HCT116 (cell line): Measurements from ENCODE around the gene PDE6D. TPM values are rescaled to one million over a fixed set of nuclear protein-coding genes. Genes with fewer than 3 reads are reported as not detected.

Experiments used
- ATAC-seq: fragments of 200-7000 bp; cut with Tn5 transposase; 2 replicates; pipeline ENCODE4 v1.9.1; 2020; ENCODE audit warnings: mild to moderate bottlenecking, moderate library complexity
- BruUV-seq: library from RNA; stranded (reverse); fragments of 400-500 nt; replicated peaks from 2 replicates; lab custom pipeline; 2021; lab: Mats Ljungman, UMichigan
- CTCF ChIA-PET: fragments of 300-600 bp; sonication (Branson Sonifier 250); formaldehyde crosslinking; loops from one replicate; lab custom pipeline; 2021; ENCODE audit warnings: antibody characterized with exemption; lab: Charles Lee
- POLR2A ChIA-PET: fragments of 300-600, 350-600 bp; sonication (Branson Sonifier 250); formaldehyde crosslinking; loops from one replicate; lab custom pipeline; 2021; ENCODE audit warnings: antibody characterized with exemption; lab: Charles Lee
- RAD21 ChIA-PET, 2 experiments: fragments of 300-600 bp; sonication (Branson Sonifier 250); formaldehyde crosslinking; loops; one replicate each; lab custom pipeline; 2023; ENCODE audit warnings: low total read pairs in 2 of 2; ENCODE audit not compliant: uncharacterized antibody in 2 of 2, unreplicated experiment in 2 of 2, low non-redundant PET in 1 of 2; lab: Charles Lee
- DNase-seq: peaks from one replicate; pipeline ENCODE4 v3.0.0-alpha.2; 2010; ENCODE audit warnings: low read depth, low spot score
- H2AFZ ChIP-seq: fragments of 200-600 bp; shearing (Covaris generic), sonication (generic); 2 replicates; pipeline ENCODE4 v1.6.1; 2017; ENCODE audit warnings: low read depth, mixed run types, mixed read lengths, antibody characterized with exemption, low read length; ENCODE audit not compliant: poor library complexity, severe bottlenecking
- H3K27ac ChIP-seq: 2 replicates; pipeline ENCODE4 v1.5.1; 2012; ENCODE audit warnings: low read depth, low read length
- H3K27me3 ChIP-seq: fragments of 200-600 bp; sonication (generic); 2 replicates; pipeline ENCODE4 v1.6.1; 2016; ENCODE audit warnings: mixed run types, low read length, mixed read lengths; ENCODE audit not compliant: insufficient read depth
- H3K36me3 ChIP-seq, 2 experiments: fragments of 200-500 bp in 1 of 2; fragments of 200-600 bp in 1 of 2; sonication (Bioruptor generic) in 1 of 2; sonication (generic) in 1 of 2; 2 replicates each; pipeline versions ENCODE4 v1.5.1 to v1.6.1; 2014 to 2016; ENCODE audit warnings: low read length in 2 of 2, inconsistent platforms in 1 of 2, mixed read lengths in 1 of 2, mixed run types in 1 of 2; ENCODE audit not compliant: insufficient read depth in 2 of 2, control insufficient read depth in 1 of 2
- H3K4me1 ChIP-seq, 2 experiments: fragments of 200-600 bp in 1 of 2; sonication (generic) in 1 of 2; 2 replicates each; pipeline versions ENCODE4 v1.5.1 to v1.6.1; 2012 to 2017; ENCODE audit warnings: low read length in 2 of 2, inconsistent platforms in 1 of 2, mild to moderate bottlenecking in 1 of 2, mixed read lengths in 1 of 2, mixed run types in 1 of 2, moderate library complexity in 1 of 2; ENCODE audit not compliant: insufficient read depth in 2 of 2, control insufficient read depth in 1 of 2
- H3K4me2 ChIP-seq: fragments of 200-600 bp; sonication (generic); 2 replicates; pipeline ENCODE4 v1.6.1; 2017; ENCODE audit warnings: mixed run types, low read length, mixed read lengths
- H3K4me3 ChIP-seq, 2 experiments: fragments of 200-600 bp in 1 of 2; sonication (generic) in 1 of 2; replicated peaks in 1 of 2; 2 replicates each; pipeline ENCODE4 v1.5.1; 2011 to 2016; ENCODE audit warnings: low read length in 2 of 2, control low read depth in 1 of 2, low read depth in 1 of 2, mild to moderate bottlenecking in 1 of 2, mixed read lengths in 1 of 2, mixed run types in 1 of 2
- H3K79me2 ChIP-seq: fragments of 200-600 bp; sonication (generic); 2 replicates; pipeline ENCODE4 v1.6.1; 2017; ENCODE audit warnings: mild to moderate bottlenecking, mixed run types, low read length, moderate library complexity, mixed read lengths; ENCODE audit not compliant: insufficient read depth
- H3K9ac ChIP-seq: fragments of 200-600 bp; sonication (generic); 2 replicates; pipeline ENCODE4 v1.6.1; 2016; ENCODE audit warnings: low read length, mixed read lengths
- H3K9me2 ChIP-seq: fragments of 200-600 bp; sonication (generic), shearing (Covaris generic); 2 replicates; pipeline ENCODE4 v1.6.1; 2017; ENCODE audit warnings: mixed run types, mild to moderate bottlenecking, moderate library complexity; ENCODE audit not compliant: insufficient read depth
- H3K9me3 ChIP-seq, 2 experiments: fragments of 200-500 bp in 1 of 2; fragments of 200-600 bp in 1 of 2; sonication (Bioruptor generic) in 1 of 2; sonication (generic) in 1 of 2; 2 replicates each; pipeline ENCODE4 v1.6.1; 2014 to 2017; ENCODE audit warnings: low read length in 2 of 2, mixed read lengths in 2 of 2, inconsistent platforms in 1 of 2, low read depth in 1 of 2, mild to moderate bottlenecking in 1 of 2, mixed run types in 1 of 2, moderate library complexity in 1 of 2; ENCODE audit not compliant: control insufficient read depth in 1 of 2, insufficient read depth in 1 of 2
- H4K20me1 ChIP-seq: fragments of 200-600 bp; sonication (generic), shearing (Covaris generic); 2 replicates; pipeline ENCODE4 v1.6.1; 2017; ENCODE audit warnings: mixed run types, mild to moderate bottlenecking, moderate library complexity; ENCODE audit not compliant: insufficient read depth
- CBX3 ChIP-seq: IDR thresholded peaks from 2 replicates; pipeline ENCODE4 v1.6.1; 2012; ENCODE audit warnings: low read depth
- CEBPB ChIP-seq: IDR thresholded peaks from 2 replicates; pipeline ENCODE4 v1.6.1; 2012; ENCODE audit warnings: low read depth
- EGR1 ChIP-seq: IDR thresholded peaks from 2 replicates; pipeline ENCODE4 v1.6.1; 2012; ENCODE audit warnings: low read depth
- EZH2 ChIP-seq: fragments of 200-600 bp; sonication (generic); IDR thresholded peaks from 2 replicates; pipeline ENCODE4 v1.6.1; 2017; ENCODE audit warnings: antibody characterized with exemption, mixed run types
- FOSL1 ChIP-seq: IDR thresholded peaks from 2 replicates; pipeline ENCODE4 v1.6.1; 2012; ENCODE audit warnings: low read depth
- JUND ChIP-seq: IDR thresholded peaks from 2 replicates; pipeline ENCODE4 v1.6.1; 2012
- POLR2A ChIP-seq: IDR thresholded peaks from 2 replicates; pipeline ENCODE4 v1.7.0; 2011; ENCODE audit warnings: borderline replicate concordance; ENCODE audit not compliant: insufficient read depth, insufficient read length; ENCODE audit errors: extremely low read depth
- RAD21 ChIP-seq: IDR thresholded peaks from 2 replicates; pipeline ENCODE4 v1.6.1; 2012; ENCODE audit warnings: low read depth, mild to moderate bottlenecking
- SIN3A ChIP-seq: IDR thresholded peaks from 2 replicates; pipeline ENCODE4 v1.6.1; 2012; ENCODE audit warnings: low read depth
- SRF ChIP-seq: IDR thresholded peaks from 2 replicates; pipeline ENCODE4 v1.6.1; 2012; ENCODE audit warnings: low read depth
- YY1 ChIP-seq: IDR thresholded peaks from 2 replicates; pipeline ENCODE4 v1.6.1; 2011; ENCODE audit warnings: low read length, low read depth, moderate library complexity, mild to moderate bottlenecking; ENCODE audit not compliant: insufficient replicate concordance; ENCODE audit errors: extremely low read depth
- ZFX ChIP-seq: fragments of 450-650 bp; IDR thresholded peaks from 2 replicates; pipeline ENCODE4 v1.6.1; 2017
- ZNF274 ChIP-seq: fragments of 200-500 bp; sonication (Bioruptor generic); IDR thresholded peaks from 2 replicates; pipeline ENCODE4 v1.6.1; 2014; ENCODE audit warnings: mild to moderate bottlenecking, low read depth, low read length, inconsistent platforms
- intact Hi-C: fragments of 100-400 bp; cut with micrococcal nuclease; formaldehyde crosslinking; loops from 2 replicates; pipeline ENCODE4 v1.10.0; 2022
- total RNA-seq: library from RNA; stranded (reverse); gene quantifications from one replicate; pipeline ENCODE4 v1.2.1, GENCODE V29; 2021; ENCODE audit not compliant: unreplicated experiment
- TF ChIP-seq, protein P1 (sequence below), 3 experiments: fragments of 200-600 bp in 1 of 3; sonication (generic) in 1 of 3; IDR thresholded peaks in 2 of 3; conservative IDR thresholded peaks in 1 of 3; 2 replicates each; pipeline ENCODE4 v1.5.1; 2012 to 2017; ENCODE audit warnings: low read depth in 2 of 3, low read length in 2 of 3, antibody characterized with exemption in 1 of 3, borderline replicate concordance in 1 of 3, control low read depth in 1 of 3, mild to moderate bottlenecking in 1 of 3, mixed read lengths in 1 of 3, mixed run types in 1 of 3, moderate library complexity in 1 of 3; ENCODE audit not compliant: insufficient read depth in 1 of 3
- TF ChIP-seq, protein P2 (sequence below): IDR thresholded peaks from 2 replicates; pipeline ENCODE4 v1.6.1; 2012
- TF ChIP-seq, protein P3 (sequence below): IDR thresholded peaks from 2 replicates; pipeline ENCODE4 v1.6.1; 2012

The PDE6D gene
- total RNA-seq, 1 experiment from 2014 or later: 26.6 TPM

DNA sequence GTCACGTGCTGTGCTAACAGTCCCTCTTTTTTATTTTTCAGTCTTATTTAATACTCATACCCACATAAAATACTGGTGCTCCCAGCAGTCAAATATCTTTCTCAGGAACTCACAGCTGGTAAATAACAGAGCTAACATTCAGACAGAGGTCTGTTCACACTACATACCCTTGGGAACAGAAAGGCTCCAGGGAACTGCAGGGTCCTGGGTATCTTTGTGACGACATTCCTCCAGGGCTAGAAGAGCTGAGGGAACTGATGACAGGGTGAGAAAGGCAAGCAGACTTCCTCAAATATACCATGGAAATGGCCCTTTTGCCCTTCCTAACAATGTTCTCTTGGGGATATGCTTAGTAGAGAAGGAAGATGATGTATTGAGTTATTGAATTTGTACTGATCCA is 19.3 kb downstream of the PDE6D start:
- Histone ChIP-seq H3K4me2 (no peak overlapping the region), H3K27ac (no peak overlapping the region), H3K9ac (no peak overlapping the region), H3K36me3 (no peaks in the 10 kb centered on the region), H3K4me1 (no peaks in the 10 kb centered on the region), H2AFZ (no peak overlapping the region), H4K20me1 (no peaks in the 10 kb centered on the region), H3K4me3 (no peak overlapping the region), H3K27me3 (no peaks in the 10 kb centered on the region), H3K9me2 (no peaks in the 10 kb centered on the region), H3K9me3 (no peaks in the 10 kb centered on the region), H3K79me2 (no peaks in the 10 kb centered on the region)
- DNase-seq (no peak), ATAC-seq (no peak)
- ChIA-PET CTCF (no interaction called here), RAD21 (no interaction called here), POLR2A (interaction anchor here (1.1 kb wide), 1 partner anchor 8 kb away, joined by 4 read pairs; no protein-coding TSS in a partner anchor)
- TF ChIP-seq RAD21 (no peak), YY1 (no peak), SRF (no peak), EGR1 (no peak), EZH2 (no peak), POLR2A (no peak), JUND (no peak), CBX3 (no peak), ZNF274 (no peak), SIN3A (no peak), CEBPB (no peak), ZFX (no peak), FOSL1 (no peak)
- TF ChIP-seq, protein P1, sequence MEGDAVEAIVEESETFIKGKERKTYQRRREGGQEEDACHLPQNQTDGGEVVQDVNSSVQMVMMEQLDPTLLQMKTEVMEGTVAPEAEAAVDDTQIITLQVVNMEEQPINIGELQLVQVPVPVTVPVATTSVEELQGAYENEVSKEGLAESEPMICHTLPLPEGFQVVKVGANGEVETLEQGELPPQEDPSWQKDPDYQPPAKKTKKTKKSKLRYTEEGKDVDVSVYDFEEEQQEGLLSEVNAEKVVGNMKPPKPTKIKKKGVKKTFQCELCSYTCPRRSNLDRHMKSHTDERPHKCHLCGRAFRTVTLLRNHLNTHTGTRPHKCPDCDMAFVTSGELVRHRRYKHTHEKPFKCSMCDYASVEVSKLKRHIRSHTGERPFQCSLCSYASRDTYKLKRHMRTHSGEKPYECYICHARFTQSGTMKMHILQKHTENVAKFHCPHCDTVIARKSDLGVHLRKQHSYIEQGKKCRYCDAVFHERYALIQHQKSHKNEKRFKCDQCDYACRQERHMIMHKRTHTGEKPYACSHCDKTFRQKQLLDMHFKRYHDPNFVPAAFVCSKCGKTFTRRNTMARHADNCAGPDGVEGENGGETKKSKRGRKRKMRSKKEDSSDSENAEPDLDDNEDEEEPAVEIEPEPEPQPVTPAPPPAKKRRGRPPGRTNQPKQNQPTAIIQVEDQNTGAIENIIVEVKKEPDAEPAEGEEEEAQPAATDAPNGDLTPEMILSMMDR (IDR thresholded peaks at IDR 0.05 in 2 of 3, conservative IDR thresholded peaks at IDR 0.05 in 1 of 3; ENCODE audit: borderline replicate concordance in 1 of 3, insufficient read depth in 1 of 3, low read depth in 2 of 3, low read length in 2 of 3): no peak
- TF ChIP-seq, protein P2, sequence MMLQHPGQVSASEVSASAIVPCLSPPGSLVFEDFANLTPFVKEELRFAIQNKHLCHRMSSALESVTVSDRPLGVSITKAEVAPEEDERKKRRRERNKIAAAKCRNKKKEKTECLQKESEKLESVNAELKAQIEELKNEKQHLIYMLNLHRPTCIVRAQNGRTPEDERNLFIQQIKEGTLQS: no peak
- TF ChIP-seq, protein P3, sequence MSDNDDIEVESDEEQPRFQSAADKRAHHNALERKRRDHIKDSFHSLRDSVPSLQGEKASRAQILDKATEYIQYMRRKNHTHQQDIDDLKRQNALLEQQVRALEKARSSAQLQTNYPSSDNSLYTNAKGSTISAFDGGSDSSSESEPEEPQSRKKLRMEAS: no peak
- intact Hi-C loops: no loop called here
- no TSS peak for BruUV-seq
